ENCODE results near the gene ISCU. TPM values are rescaled to one million over a fixed set of nuclear protein-coding genes. Genes with fewer than 3 reads are reported as not detected.

The ISCU gene
- total and polyA plus RNA-seq, 2 of the 8 experiments (the other 6 are each of a cell fraction or from before 2014, with no cell fraction given): 72.1 to 78.1 TPM

- H3K23me2 ChIP-seq (ENCODE audit: low read depth, low read length): no peaks in the 10 kb centered on the region
- no peak overlapping the region for H2BK120ac ChIP-seq (replicated peaks; ENCODE audit: low read depth, low read length)
- H3K27me3 ChIP-seq (replicated peaks in 1 of 4; ENCODE audit: control insufficient read depth in 3 of 4, extremely low read depth in 1 of 4, insufficient read depth in 3 of 4, low read length in 3 of 4): no peaks in the 10 kb centered on the region
- DNase-seq (ENCODE audit: low read depth in 1 of 2, low spot score in 2 of 2) (no peak), FAIRE-seq (no peak)
- no peak overlapping the region for H3K56ac ChIP-seq (replicated peaks; ENCODE audit: insufficient read length, low read depth, low read length)
- ChIA-PET POLR2A (ENCODE audit: partially characterized antibody) (interaction anchor here (2.7 kb wide), 1 partner anchor 8 kb away, joined by 10 read pairs; no protein-coding TSS in a partner anchor), CTCF (ENCODE audit: partially characterized antibody) (no interaction called here)
- H3K9ac ChIP-seq (replicated peaks in 1 of 4; ENCODE audit: extremely low read depth in 1 of 4, low read depth in 3 of 4, low read length in 3 of 4): no peak overlapping the region
- H2AFZ ChIP-seq (ENCODE audit: low read length): no peak overlapping the region
- H3K4ac ChIP-seq (replicated peaks; ENCODE audit: insufficient read length, low read depth, low read length): no peak overlapping the region
- no peak overlapping the region for H4K8ac ChIP-seq (ENCODE audit: extremely low read depth, insufficient read depth, low read length)
- no peak overlapping the region for H2BK15ac ChIP-seq (ENCODE audit: low read length)
- no peak overlapping the region for H4K91ac ChIP-seq (replicated peaks; ENCODE audit: insufficient read length, low read length)
- no peak overlapping the region for H2BK12ac ChIP-seq (ENCODE audit: low read depth, low read length)
- no peaks in the 10 kb centered on the region; a peak in 1 of 4 replicates for H3K79me2 ChIP-seq (ENCODE audit: control insufficient read depth in 1 of 2, insufficient read depth in 2 of 2, low read length in 2 of 2)
- H3K79me1 ChIP-seq (ENCODE audit: low read depth, low read length): peaks cover 3% of the 10 kb centered on the region
- H3K4me2 ChIP-seq (ENCODE audit: insufficient read depth in 1 of 2, low read depth in 2 of 2, low read length in 2 of 2): no peak overlapping the region
- H3K23ac ChIP-seq (ENCODE audit: insufficient read length): no peak overlapping the region
- no peak overlapping the region for H3K14ac ChIP-seq (ENCODE audit: insufficient read length)
- no peak overlapping the region for H2BK20ac ChIP-seq (ENCODE audit: low read length)
- H3K36me3 ChIP-seq (ENCODE audit: control insufficient read depth in 2 of 4, insufficient read depth in 4 of 4, low read length in 3 of 4): peaks cover 53 to 96% (median 87%) of the 10 kb centered on the region in 4 experiments
- no peak overlapping the region for H3K27ac ChIP-seq (ENCODE audit: low read depth, low read length)
- H4K20me1 ChIP-seq (replicated peaks in 1 of 2; ENCODE audit: control insufficient read depth in 1 of 2, insufficient read depth in 2 of 2, low read length in 2 of 2): peaks cover 11 to 26% of the 10 kb centered on the region in 2 experiments
- whole genome bisulfite sequencing, 2 experiments (ENCODE audit: extremely low coverage in 1 of 2, insufficient coverage in 1 of 2, insufficient read length in 1 of 2, insufficient replicate concordance in 2 of 2, low coverage in 1 of 2, low lambda C conversion rate in 2 of 2, missing lambda C conversion rate in 1 of 2): 94% methylated on average over 14 of the region's 14 CpGs; no CpG with 5 or more reads in 1 of the 2 experiments
- H3K18ac ChIP-seq (ENCODE audit: extremely low read depth, low read length): no peak overlapping the region
- no peaks in the 10 kb centered on the region for H3K4me1 ChIP-seq (replicated peaks in 1 of 4; ENCODE audit: control insufficient read depth in 3 of 4, insufficient read depth in 4 of 4, low read length in 3 of 4)
- H2BK5ac ChIP-seq (ENCODE audit: low read depth, low read length): no peak overlapping the region
- H3K4me3 ChIP-seq (ENCODE audit: extremely low read depth in 1 of 4, insufficient read depth in 2 of 4, low read depth in 3 of 4, low read length in 4 of 4): no peak overlapping the region
- H2AK5ac ChIP-seq (ENCODE audit: low read depth, low read length): no peak overlapping the region
- H4K5ac ChIP-seq (ENCODE audit: insufficient read length, low read depth, low read length): no peak overlapping the region
- no peaks in the 10 kb centered on the region for H3K9me3 ChIP-seq (ENCODE audit: insufficient read depth in 2 of 2, low read depth in 1 of 2, low read length in 1 of 2)
- TF ChIP-seq YY1 (IDR thresholded peaks at IDR 0.05; ENCODE audit: low read depth, low read length) (no peak), KDM4A (IDR thresholded peaks at IDR 0.05; ENCODE audit: low read depth, low read length, severe bottlenecking) (no peak), HDAC2 (IDR thresholded peaks at IDR 0.05; ENCODE audit: borderline replicate concordance in 1 of 2, low read depth in 2 of 2, low read length in 2 of 2) (no peak), CBX8 (IDR thresholded peaks at IDR 0.05; ENCODE audit: borderline replicate concordance, low read depth, low read length) (no peak), PHF8 (conservative IDR thresholded peaks at IDR 0.05; ENCODE audit: low read depth, low read length) (no peak), RNF2 (IDR thresholded peaks at IDR 0.05; ENCODE audit: borderline replicate concordance, low read depth, low read length, missing control alignments, poor library complexity, severe bottlenecking) (no peak), CHD1 (IDR thresholded peaks at IDR 0.05; ENCODE audit: low read depth, low read length) (no peak), SRF (IDR thresholded peaks at IDR 0.05; ENCODE audit: low read depth, low read length) (no peak), RAD21 (IDR thresholded peaks at IDR 0.05 in 1 of 2, conservative IDR thresholded peaks at IDR 0.05 in 1 of 2; ENCODE audit: low read depth in 2 of 2, low read length in 2 of 2) (no peak), BRCA1 (IDR thresholded peaks at IDR 0.05; ENCODE audit: low read depth, low read length) (no peak), JUN (IDR thresholded peaks at IDR 0.05; ENCODE audit: low read depth, low read length) (no peak), ASH2L (IDR thresholded peaks at IDR 0.05; ENCODE audit: low read length) (no peak), NANOG (IDR thresholded peaks at IDR 0.05; ENCODE audit: insufficient read depth, low read depth, low read length, poor library complexity, severe bottlenecking) (no peak), GTF2F1 (IDR thresholded peaks at IDR 0.05; ENCODE audit: borderline replicate concordance, low read depth, low read length) (no peak)
Observed at GRCh38 chr12:108523365-108523764, 39.0 kb upstream of the ISCU start.

Data from H1 (cell line).